PFSK-1 (cell line): ENCODE measurements around the gene PUM2.

Source experiments
- FOXP2 ChIP-seq: optimal IDR thresholded peaks from 2 replicates; pipeline ENCODE3; 2011; ENCODE audit warnings: borderline replicate concordance, control low read depth, inconsistent platforms; ENCODE audit not compliant: insufficient read depth; ENCODE audit errors: extremely low read length, extremely low read depth
- POLR2AphosphoS5 ChIP-seq: IDR thresholded peaks from 2 replicates; pipeline ENCODE4 v1.6.1; 2012; ENCODE audit warnings: low read depth, mild to moderate bottlenecking, control low read depth, low read length, moderate library complexity
- SIN3A ChIP-seq: IDR thresholded peaks from 2 replicates; pipeline ENCODE4 v1.6.1; 2012; ENCODE audit warnings: mild to moderate bottlenecking, low read length, moderate library complexity, borderline replicate concordance; ENCODE audit not compliant: insufficient read depth
- TAF1 ChIP-seq: IDR thresholded peaks from 2 replicates; pipeline ENCODE4 v1.6.1; 2012; ENCODE audit warnings: low read length, control low read depth, borderline replicate concordance; ENCODE audit not compliant: insufficient read depth
- TF ChIP-seq, protein P1 (sequence below), 2 experiments: IDR thresholded peaks; 2 replicates each; pipeline versions ENCODE4 v1.6.1 to v1.8.0; 2011 to 2012; ENCODE audit warnings: low read depth in 2 of 2, low read length in 2 of 2, control low read depth in 1 of 2, inconsistent platforms in 1 of 2, mild to moderate bottlenecking in 1 of 2, moderate library complexity in 1 of 2; ENCODE audit not compliant: insufficient read depth in 1 of 2

Gene PUM2

GRCh38 chr2:20219763-20220380 lies 130.8 kb downstream of the PUM2 start:
- TF ChIP-seq FOXP2 = no peak
- TF ChIP-seq, protein P1, sequence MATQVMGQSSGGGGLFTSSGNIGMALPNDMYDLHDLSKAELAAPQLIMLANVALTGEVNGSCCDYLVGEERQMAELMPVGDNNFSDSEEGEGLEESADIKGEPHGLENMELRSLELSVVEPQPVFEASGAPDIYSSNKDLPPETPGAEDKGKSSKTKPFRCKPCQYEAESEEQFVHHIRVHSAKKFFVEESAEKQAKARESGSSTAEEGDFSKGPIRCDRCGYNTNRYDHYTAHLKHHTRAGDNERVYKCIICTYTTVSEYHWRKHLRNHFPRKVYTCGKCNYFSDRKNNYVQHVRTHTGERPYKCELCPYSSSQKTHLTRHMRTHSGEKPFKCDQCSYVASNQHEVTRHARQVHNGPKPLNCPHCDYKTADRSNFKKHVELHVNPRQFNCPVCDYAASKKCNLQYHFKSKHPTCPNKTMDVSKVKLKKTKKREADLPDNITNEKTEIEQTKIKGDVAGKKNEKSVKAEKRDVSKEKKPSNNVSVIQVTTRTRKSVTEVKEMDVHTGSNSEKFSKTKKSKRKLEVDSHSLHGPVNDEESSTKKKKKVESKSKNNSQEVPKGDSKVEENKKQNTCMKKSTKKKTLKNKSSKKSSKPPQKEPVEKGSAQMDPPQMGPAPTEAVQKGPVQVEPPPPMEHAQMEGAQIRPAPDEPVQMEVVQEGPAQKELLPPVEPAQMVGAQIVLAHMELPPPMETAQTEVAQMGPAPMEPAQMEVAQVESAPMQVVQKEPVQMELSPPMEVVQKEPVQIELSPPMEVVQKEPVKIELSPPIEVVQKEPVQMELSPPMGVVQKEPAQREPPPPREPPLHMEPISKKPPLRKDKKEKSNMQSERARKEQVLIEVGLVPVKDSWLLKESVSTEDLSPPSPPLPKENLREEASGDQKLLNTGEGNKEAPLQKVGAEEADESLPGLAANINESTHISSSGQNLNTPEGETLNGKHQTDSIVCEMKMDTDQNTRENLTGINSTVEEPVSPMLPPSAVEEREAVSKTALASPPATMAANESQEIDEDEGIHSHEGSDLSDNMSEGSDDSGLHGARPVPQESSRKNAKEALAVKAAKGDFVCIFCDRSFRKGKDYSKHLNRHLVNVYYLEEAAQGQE (IDR thresholded peaks at IDR 0.05; ENCODE audit: insufficient read depth in 1 of 2, low read depth in 2 of 2, low read length in 2 of 2) = no peak
- no peak for TF ChIP-seq POLR2AphosphoS5

DNA sequence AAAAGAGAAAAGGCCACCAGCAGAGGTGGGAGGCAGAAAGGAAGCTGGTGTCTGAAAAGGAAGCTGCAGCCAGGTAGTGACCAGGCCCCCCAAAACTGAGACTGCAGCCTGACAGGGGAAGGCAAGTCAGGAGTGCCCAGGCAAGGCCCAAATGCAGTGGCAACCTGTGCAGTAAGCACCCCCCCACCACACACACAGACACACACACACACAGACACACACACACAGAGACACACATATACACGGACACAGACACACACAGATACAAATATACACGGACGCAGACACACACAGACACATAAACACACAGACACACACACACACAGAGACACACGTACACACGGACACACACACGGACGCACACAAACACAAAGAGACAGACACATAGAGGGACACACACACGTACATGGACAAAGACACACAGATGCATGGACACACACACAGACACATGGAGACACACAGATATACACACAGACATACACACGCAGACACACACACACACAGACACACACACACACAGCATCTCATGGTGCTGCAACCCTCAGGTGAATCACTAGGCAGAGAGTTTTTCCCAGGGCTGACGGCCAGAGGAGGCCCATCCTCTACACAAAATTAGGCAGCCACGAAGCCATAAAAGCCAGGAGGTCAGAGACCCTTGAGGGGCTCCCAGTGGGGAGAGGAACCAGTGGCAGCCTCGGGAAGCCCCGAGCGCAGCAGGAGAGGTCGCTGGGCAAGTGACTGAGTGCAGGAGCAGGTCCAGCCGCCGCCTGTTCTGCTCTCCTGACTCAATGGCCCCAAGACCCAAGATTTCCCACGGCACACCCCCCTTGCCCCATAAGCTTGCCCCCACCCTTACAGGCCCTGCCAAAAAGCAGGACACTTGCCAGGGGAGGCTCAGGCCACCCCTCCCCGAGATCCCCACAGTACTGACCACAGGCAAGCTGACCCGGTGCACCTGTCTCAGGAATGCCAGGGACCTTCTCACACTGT lies 132.0 kb downstream of the PUM2 start:
- TF ChIP-seq TAF1 = no peak
- no peak for TF ChIP-seq SIN3A

DNA sequence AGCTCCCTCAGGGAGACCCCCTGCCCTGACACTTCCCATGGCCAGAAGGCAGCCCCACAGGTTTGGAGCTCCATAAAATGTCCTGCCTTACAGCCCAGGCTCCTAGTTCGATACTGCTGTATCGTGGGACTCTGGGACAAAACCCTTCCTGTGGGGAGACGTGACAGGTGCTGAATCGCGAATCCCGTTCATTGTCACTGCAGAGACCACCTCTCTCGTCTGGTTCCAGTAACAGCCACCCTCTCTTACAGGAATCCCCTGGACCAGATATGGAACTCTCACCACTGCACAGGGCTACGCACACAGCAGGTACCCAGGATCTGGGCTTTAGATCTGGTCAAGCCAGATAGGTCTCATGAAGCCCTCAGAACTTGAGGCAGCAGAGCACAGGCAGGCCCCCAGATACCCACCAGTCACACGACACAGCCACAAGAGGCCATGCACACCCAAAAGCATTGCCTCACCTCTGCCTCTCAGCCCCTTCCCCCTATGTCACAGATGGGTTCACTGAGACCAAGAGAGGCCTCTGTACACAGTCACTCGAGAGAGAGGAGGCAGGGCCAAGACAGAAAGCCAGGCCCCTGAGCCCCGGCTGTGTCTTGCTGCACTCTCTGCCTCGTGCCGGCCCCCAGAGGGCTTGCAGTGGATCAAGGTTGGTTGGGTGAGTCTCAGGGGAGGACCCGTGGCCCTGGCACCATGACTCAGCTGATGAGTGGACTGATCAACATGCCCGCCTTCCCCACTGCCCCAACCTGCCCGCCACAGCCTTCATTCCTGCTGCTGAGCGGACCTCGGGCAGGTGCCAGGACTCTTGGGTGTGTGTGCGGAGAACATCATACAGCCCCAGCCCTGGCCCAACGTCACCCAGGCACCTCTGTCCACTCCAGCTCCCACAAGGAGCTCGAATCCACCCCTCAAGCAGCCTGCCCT lies 133.3 kb downstream of the PUM2 start:
- no peak for TF ChIP-seq SIN3A
- no peak for TF ChIP-seq FOXP2
- TF ChIP-seq, protein P1 (IDR thresholded peaks at IDR 0.05; ENCODE audit: insufficient read depth in 1 of 2, low read depth in 2 of 2, low read length in 2 of 2) = no peak
- TF ChIP-seq TAF1 = no peak
- TF ChIP-seq POLR2AphosphoS5 = no peak

DNA sequence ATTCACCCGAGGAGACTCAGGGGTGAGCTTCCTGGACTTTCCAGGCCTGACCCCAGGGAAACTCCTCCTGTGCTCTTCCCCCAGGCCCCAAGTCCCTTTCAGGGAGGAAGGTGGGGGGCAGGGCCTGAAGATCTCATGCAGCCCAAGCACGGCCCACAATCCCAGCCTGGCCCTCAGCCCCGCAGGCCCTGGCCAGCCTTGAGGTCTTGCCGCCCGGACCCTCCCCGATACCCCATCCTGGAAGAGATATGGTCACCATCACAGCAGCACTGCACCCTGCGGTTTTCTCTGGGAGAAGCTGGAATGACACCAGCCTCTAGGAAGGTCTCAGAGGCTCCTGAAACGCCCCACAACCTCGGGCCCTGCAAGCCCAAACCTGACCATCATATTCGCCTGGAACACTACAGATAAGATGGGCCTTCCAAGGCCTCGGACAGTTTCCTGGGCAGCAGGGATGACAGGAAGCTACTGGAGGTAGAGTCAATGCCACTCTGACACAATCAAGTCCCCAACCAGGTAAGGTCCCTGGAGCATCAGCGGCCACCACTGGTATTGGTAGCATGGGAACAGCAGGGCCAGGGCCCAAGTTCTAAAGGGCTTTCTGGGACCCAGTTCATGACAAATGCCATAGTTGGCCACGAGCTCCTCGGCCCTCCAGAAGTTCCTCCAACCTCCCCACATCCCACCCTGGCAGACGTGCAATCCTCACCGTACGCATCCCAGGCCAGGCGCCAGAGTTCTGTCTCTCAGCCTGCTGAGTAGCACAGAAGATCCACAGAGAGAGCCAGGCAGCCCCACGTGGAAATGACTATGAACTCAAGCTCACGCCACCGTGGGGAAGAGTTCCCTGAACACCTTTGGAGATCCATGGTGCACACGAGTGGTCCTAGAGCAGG lies 134.3 kb downstream of the PUM2 start:
- TF ChIP-seq POLR2AphosphoS5 = no peak
- no peak for TF ChIP-seq FOXP2
- no peak for TF ChIP-seq SIN3A
- TF ChIP-seq, protein P1 (IDR thresholded peaks at IDR 0.05; ENCODE audit: insufficient read depth in 1 of 2, low read depth in 2 of 2, low read length in 2 of 2) = no peak
- TF ChIP-seq TAF1 = no peak
